H1 (cell line): ENCODE measurements around the gene MACROD2.

ENCODE experiments used
- CTCF ChIP-seq, 3 experiments: IDR thresholded peaks; 1 replicate in 2 of 3; 2 replicates in 1 of 3; pipeline versions ENCODE4 v1.5.1 to v1.6.1; 2011; ENCODE audit warnings: low read length in 3 of 3, mild to moderate bottlenecking in 3 of 3, inconsistent platforms in 2 of 3, low read depth in 1 of 3, moderate library complexity in 1 of 3; ENCODE audit not compliant: insufficient read depth in 1 of 3; ENCODE audit errors: control extremely low read depth in 1 of 3
- MAFK ChIP-seq: IDR thresholded peaks from 2 replicates; pipeline ENCODE4 v1.6.1; 2012; ENCODE audit warnings: low read depth, mild to moderate bottlenecking, improper control_type of control experiment, low read length
- PHF8 ChIP-seq: fragments of 200-600 bp; sonication (generic); conservative IDR thresholded peaks from 2 replicates; pipeline ENCODE4 v1.7.1; 2012; ENCODE audit warnings: low read depth, mild to moderate bottlenecking, inconsistent platforms, low read length, moderate library complexity
- POLR2A ChIP-seq, 2 experiments: IDR thresholded peaks; 1 replicate in 1 of 2; 2 replicates in 1 of 2; pipeline ENCODE4 v1.6.1; 2011; ENCODE audit warnings: low read depth in 2 of 2, low read length in 2 of 2, mild to moderate bottlenecking in 2 of 2; ENCODE audit errors: control extremely low read depth in 1 of 2
- RAD21 ChIP-seq, 2 experiments: IDR thresholded peaks in 1 of 2; conservative IDR thresholded peaks in 1 of 2; 2 replicates each; pipeline ENCODE4 v1.6.1; 2011; ENCODE audit warnings: low read depth in 2 of 2, low read length in 2 of 2, improper control_type of control experiment in 1 of 2, inconsistent platforms in 1 of 2, mild to moderate bottlenecking in 1 of 2, moderate library complexity in 1 of 2
- RNF2 ChIP-seq: fragments of 200-900, 300-1000 bp; sonication (generic); IDR thresholded peaks from 2 replicates; pipeline ENCODE4 v1.7.1; 2016; ENCODE audit warnings: borderline replicate concordance, low read depth, mild to moderate bottlenecking, antibody characterized with exemption, low read length; ENCODE audit not compliant: poor library complexity, severe bottlenecking; ENCODE audit errors: missing control alignments
- SP4 ChIP-seq: IDR thresholded peaks from 2 replicates; pipeline ENCODE4 v1.6.1; 2012; ENCODE audit warnings: low read length, inconsistent platforms
- USF2 ChIP-seq: IDR thresholded peaks from 2 replicates; pipeline ENCODE4 v1.6.1; 2011; ENCODE audit warnings: low read length, improper control_type of control experiment

DNA sequence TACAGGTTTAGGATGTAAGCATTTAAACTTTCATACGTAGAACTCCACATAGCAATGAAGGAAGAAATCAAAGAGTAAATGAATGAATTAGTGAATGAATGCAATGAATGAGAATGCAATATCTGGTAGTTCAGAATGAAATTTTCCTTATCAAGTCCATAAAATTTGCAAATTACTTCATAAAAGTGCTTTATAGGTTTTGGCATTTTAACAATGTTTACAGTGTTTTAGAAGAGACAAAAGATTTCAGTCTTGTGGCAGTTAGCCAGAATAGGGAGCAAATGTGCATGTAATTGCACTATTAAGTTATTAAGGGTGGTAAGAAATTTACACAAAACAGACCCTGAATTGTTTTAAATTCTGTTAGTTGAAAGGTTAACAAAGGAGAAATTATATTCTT, 1081.5 kb downstream of the MACROD2 start:
- TF ChIP-seq CTCF (IDR thresholded peaks at IDR 0.05; ENCODE audit: control extremely low read depth in 1 of 3, insufficient read depth in 1 of 3, low read depth in 1 of 3, low read length in 3 of 3) = no peak
- no peak for TF ChIP-seq POLR2A (IDR thresholded peaks at IDR 0.05; ENCODE audit: control extremely low read depth in 1 of 2, low read depth in 2 of 2, low read length in 2 of 2)
- TF ChIP-seq RNF2 = no peak
- TF ChIP-seq RAD21 (IDR thresholded peaks at IDR 0.05 in 1 of 2, conservative IDR thresholded peaks at IDR 0.05 in 1 of 2; ENCODE audit: low read depth in 2 of 2, low read length in 2 of 2) = no peak
- TF ChIP-seq USF2 = no peak
- TF ChIP-seq SP4 = no peak
- no peak for TF ChIP-seq MAFK
- no peak for TF ChIP-seq PHF8
